Measurements from ENCODE around the gene REEP6. TPM values are rescaled to one million over a fixed set of nuclear protein-coding genes. Genes with fewer than 3 reads are reported as not detected.
A peak's percentile ranks its signal among the peaks of the same experiment; 100 is the strongest.

Gene REEP6
- total RNA-seq, 1 donor from 2014 or later, result 4.8 TPM

DNA sequence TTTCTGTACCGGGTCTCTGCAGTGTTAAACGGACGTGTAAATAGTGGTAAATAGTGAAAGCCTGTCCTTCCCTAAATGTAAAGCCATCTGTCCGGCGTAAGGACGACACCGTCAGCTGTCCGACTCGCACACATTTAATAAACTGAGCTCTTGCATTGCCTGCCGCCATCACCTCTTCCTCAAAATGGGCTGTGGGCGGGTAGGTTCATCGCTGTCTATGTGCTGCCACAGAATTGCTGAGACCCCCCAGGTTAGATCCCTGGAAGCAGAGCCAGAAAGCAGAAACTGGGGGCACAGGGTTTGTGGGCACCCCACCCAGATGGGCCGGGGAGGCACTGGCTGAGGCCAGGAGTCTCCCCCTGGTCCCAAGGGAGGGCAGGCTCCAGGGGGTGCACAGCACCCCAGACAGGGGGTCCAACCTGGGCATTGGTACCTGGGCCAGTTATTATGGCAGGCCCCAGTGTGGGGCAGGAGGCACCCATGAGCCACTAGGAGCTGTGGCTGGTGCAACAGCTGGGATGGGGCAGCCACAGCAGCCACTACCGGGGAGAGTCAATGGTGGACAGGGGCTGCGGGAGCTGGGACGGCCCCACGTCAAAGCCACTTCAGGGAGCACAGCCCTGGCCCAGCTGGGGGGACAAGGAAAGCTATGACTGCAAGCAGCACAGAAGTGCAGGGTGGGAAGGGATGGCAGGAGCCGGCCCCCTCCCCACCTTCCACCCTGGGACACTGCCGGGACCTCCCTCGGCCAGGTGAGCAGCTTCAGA lies 17.7 kb upstream of the REEP6 start:
- Histone ChIP-seq H3K27ac (no peak overlapping the region), H3F3A (ENCODE audit: low read depth) (peaks cover 30% of the 10 kb centered on the region), H2AFZ (replicated peaks) (no peak overlapping the region), H3K27me3 (peaks cover 60% of the 10 kb centered on the region), H3K9ac (no peak overlapping the region), H3K4me3 (no peak overlapping the region), H3K4me2 (no peak overlapping the region), H3K36me3 (no peaks in the 10 kb centered on the region), H3K4me1 (peaks cover 32% of the 10 kb centered on the region), H3K79me2 (ENCODE audit: low read depth) (peaks cover 22% of the 10 kb centered on the region), H3K9me3 (ENCODE audit: low read depth) (no peaks in the 10 kb centered on the region), H4K20me1 (ENCODE audit: low read depth) (peaks cover 95% of the 10 kb centered on the region)
- Mint-ChIP-seq H3K4me1 (peaks cover 6% of the 10 kb centered on the region), H3K9me3 (no peaks in the 10 kb centered on the region), H3K27me3 (ENCODE audit: insufficient read depth, low read depth) (peaks cover 21% of the 10 kb centered on the region), H3K36me3 (peaks cover 2% of the 10 kb centered on the region), H3K27ac (peak overlapping the region; percentile 59), H3K4me3 (peak overlapping the region; percentile 46)
- DNase-seq (ENCODE audit: low spot score), result no peak
- TF ChIP-seq, protein P1, sequence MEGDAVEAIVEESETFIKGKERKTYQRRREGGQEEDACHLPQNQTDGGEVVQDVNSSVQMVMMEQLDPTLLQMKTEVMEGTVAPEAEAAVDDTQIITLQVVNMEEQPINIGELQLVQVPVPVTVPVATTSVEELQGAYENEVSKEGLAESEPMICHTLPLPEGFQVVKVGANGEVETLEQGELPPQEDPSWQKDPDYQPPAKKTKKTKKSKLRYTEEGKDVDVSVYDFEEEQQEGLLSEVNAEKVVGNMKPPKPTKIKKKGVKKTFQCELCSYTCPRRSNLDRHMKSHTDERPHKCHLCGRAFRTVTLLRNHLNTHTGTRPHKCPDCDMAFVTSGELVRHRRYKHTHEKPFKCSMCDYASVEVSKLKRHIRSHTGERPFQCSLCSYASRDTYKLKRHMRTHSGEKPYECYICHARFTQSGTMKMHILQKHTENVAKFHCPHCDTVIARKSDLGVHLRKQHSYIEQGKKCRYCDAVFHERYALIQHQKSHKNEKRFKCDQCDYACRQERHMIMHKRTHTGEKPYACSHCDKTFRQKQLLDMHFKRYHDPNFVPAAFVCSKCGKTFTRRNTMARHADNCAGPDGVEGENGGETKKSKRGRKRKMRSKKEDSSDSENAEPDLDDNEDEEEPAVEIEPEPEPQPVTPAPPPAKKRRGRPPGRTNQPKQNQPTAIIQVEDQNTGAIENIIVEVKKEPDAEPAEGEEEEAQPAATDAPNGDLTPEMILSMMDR (IDR thresholded peaks at IDR 0.05), result no peak
- TF ChIP-seq EZH2 (IDR thresholded peaks at IDR 0.05) (no peak), EZH2phosphoT487 (IDR thresholded peaks at IDR 0.05) (no peak)

GRCh38 chr19:1474011-1474764 lies 16.8 kb upstream of the REEP6 start:
- no peaks in the 10 kb centered on the region for H3K9me3 Mint-ChIP-seq
- Histone ChIP-seq H3K36me3 (no peaks in the 10 kb centered on the region), H3F3A (ENCODE audit: low read depth) (peaks cover 24% of the 10 kb centered on the region), H3K4me1 (peaks cover 34% of the 10 kb centered on the region), H3K27ac (no peak overlapping the region), H3K9me3 (ENCODE audit: low read depth) (no peaks in the 10 kb centered on the region), H3K9ac (no peak overlapping the region), H4K20me1 (ENCODE audit: low read depth) (peaks cover 94% of the 10 kb centered on the region), H3K4me2 (no peak overlapping the region), H2AFZ (replicated peaks) (no peak overlapping the region), H3K4me3 (no peak overlapping the region), H3K27me3 (peaks cover 51% of the 10 kb centered on the region), H3K79me2 (ENCODE audit: low read depth) (peaks cover 29% of the 10 kb centered on the region)
- peaks cover 16% of the 10 kb centered on the region for H3K27me3 Mint-ChIP-seq (ENCODE audit: insufficient read depth, low read depth)
- H3K4me3 Mint-ChIP-seq, result no peak overlapping the region
- DNase-seq (ENCODE audit: low spot score), result no peak
- no peak overlapping the region for H3K27ac Mint-ChIP-seq
- H3K36me3 Mint-ChIP-seq, result peaks cover 2% of the 10 kb centered on the region
- TF ChIP-seq EZH2phosphoT487 (IDR thresholded peaks at IDR 0.05) (no peak), EZH2 (IDR thresholded peaks at IDR 0.05) (no peak)
- TF ChIP-seq, protein P1 (IDR thresholded peaks at IDR 0.05), result no peak
- peaks cover 8% of the 10 kb centered on the region for H3K4me1 Mint-ChIP-seq

DNA sequence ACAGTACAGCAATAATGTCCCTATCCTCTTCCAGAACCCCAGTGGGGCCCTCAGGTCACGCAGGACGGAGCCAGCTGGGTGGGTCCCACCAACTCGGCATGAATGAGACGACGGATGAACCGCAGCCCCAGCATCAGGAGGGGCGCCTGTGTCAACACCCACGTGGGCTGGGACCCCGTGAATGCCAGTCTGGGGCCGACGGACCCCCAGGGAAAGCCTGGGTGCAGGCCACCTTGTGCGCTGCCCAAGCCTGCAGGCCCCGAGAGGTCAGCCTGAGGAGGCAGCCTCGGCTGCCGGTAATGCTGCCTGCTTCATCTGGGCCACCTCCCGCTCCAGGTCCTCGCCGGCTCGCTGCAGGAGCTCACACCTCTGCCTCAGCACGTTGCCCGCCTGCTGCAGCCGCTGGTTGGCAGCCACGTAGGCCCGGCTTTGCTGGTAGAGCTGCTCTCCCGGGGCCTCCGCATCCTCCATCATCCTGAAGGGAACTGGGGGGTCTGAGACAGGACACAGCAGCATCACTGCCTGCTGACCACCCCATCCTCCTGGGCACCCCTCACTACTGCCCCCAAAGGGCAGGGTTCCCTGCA lies 16.1 kb upstream of the REEP6 start:
- peak overlapping the region; percentile 30 for H3K4me3 Mint-ChIP-seq
- H3K4me1 Mint-ChIP-seq, result peaks cover 11% of the 10 kb centered on the region
- H3K4me3 ChIP-seq, result no peak overlapping the region
- H3K4me1 ChIP-seq, result peaks cover 31% of the 10 kb centered on the region
- peaks cover 16% of the 10 kb centered on the region for H3K27me3 Mint-ChIP-seq (ENCODE audit: insufficient read depth, low read depth)
- H3K27ac ChIP-seq, result no peak overlapping the region
- H3K9me3 ChIP-seq (ENCODE audit: low read depth), result no peaks in the 10 kb centered on the region
- peaks cover 29% of the 10 kb centered on the region for H3K79me2 ChIP-seq (ENCODE audit: low read depth)
- no peaks in the 10 kb centered on the region for H3K36me3 ChIP-seq
- peaks cover 44% of the 10 kb centered on the region for H3K27me3 ChIP-seq
- no peak for DNase-seq (ENCODE audit: low spot score)
- no peak overlapping the region for H3K9ac ChIP-seq
- no peak overlapping the region for H3K4me2 ChIP-seq
- H3K9me3 Mint-ChIP-seq, result no peaks in the 10 kb centered on the region
- peaks cover 27% of the 10 kb centered on the region for H3F3A ChIP-seq (ENCODE audit: low read depth)
- TF ChIP-seq EZH2 (IDR thresholded peaks at IDR 0.05), result no peak
- TF ChIP-seq, protein P1 (IDR thresholded peaks at IDR 0.05), result no peak
- TF ChIP-seq EZH2phosphoT487 (IDR thresholded peaks at IDR 0.05), result no peak
- H4K20me1 ChIP-seq (ENCODE audit: low read depth), result peaks cover 90% of the 10 kb centered on the region
- H3K36me3 Mint-ChIP-seq, result peaks cover 2% of the 10 kb centered on the region
- no peak overlapping the region for H2AFZ ChIP-seq (replicated peaks)
- no peak overlapping the region for H3K27ac Mint-ChIP-seq
